ENCODE measurements around the gene PRRT4.

GRCh38 chr7:128407233-128407589 lies 45.7 kb upstream of the PRRT4 start:
- TF ChIP-seq CTCF (conservative IDR thresholded peaks at IDR 0.05) (no peak), EZH2 (IDR thresholded peaks at IDR 0.05; ENCODE audit: low read depth) (no peak)

All from PC-9 (cell line).